NCI-H128 (cell line): ENCODE results near the gene SLC16A2.

Experiments
- DNase-seq: peaks from one replicate; lab custom pipeline; 2025; ENCODE audit not compliant: unreplicated experiment; lab: John Stamatoyannopoulos, UW

The SLC16A2 gene

DNA sequence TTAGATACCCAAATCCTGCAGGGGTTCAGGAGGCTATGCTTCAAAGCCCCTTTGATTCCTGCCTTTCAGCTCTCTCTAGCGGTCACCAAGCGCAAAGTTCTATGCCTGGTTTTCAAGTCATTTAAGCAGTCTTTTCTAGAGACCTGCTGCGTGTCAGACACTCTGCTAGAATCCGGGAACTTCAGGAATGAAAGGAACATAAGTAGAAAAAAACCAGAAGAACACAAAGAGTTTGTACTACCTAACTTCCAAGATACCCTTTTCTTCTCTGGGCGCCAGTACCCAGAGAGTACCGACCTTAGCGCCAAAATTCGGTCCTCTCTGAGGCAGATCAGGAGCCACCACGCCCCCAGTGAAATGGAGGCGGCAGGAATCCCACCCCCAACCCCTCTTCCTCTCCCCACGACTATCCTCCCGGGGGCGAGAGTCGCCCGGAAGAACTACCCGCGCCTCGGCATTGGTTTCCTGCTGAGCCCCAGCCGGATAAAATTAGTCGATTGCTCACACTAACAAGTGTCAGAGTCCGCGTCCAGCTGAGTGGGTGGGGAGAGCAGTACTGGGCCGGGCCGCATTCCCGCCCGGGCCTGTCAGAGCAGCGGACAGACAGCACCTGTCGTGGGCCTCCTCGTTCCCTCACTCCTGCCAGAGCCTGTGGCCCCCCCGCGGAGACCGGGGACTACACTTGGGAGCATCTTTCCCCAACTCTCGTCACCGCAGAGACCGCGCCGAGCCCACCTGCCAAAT, 114.3 kb downstream of the SLC16A2 start:
- DNase-seq, result peak; percentile 6

DNA sequence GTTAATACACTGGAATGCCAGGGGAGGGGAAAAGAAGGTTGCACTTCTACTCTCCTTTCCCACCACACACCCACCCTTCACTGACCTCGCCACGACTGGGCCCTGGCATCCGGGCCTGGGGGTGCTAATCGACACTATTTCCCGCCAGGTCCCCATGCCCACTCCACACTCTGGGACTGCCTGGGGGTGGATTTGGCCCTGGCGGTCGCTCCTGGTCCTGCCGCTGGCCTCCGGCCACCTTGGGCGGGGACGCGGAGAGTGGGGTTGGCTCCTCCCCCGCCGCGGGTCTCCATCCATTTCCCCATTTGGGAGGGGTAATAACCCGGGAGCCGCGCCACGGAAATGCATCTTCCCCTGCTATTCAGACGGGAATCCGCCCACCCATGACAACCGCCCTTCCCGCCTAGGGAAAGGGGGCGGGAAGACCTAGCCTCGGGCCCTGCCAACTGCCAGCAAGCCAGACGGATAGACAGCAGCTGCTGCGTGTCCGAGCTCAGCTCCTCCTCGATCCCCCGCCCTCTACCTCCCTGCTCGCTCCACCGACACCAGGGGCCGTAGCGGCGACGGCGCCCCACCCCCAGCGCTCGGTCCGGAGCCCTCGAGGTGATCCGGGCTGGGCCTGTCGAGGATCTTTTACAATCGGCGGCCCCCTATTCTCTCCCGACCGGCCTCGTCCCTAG, 115.0 kb downstream of the SLC16A2 start:
- DNase-seq, result peak; percentile 75

DNA sequence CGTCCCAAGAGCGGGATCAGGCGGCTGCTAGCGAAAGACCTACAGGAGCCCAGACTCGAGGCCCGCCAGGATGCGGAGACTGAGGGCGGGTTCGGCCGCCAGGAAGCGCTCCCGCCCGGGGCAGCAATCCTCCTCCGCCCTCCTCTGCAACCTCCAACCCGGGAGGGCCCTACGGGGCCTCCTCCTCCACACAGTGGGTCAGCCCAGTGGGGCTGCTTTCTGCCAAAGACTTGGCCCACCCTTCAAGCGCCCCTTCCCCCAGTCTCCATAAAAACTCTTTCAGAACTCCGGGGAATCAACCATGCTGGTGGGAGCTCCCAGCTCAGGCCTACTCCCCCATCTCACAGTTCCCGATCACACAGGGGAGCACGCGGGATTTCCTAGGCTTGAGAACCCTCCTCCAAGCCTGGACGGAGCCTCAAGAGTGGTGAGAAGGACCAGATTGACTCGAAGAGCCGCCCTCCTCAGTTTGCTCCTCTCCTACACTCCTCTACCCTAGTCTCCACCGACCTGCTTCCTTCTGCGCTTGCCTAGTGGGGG, 115.6 kb downstream of the SLC16A2 start:
- DNase-seq, result no peak

- no peak for DNase-seq
Observed at GRCh38 chrX:74540635-74541249, 119.4 kb downstream of the SLC16A2 start.

DNA sequence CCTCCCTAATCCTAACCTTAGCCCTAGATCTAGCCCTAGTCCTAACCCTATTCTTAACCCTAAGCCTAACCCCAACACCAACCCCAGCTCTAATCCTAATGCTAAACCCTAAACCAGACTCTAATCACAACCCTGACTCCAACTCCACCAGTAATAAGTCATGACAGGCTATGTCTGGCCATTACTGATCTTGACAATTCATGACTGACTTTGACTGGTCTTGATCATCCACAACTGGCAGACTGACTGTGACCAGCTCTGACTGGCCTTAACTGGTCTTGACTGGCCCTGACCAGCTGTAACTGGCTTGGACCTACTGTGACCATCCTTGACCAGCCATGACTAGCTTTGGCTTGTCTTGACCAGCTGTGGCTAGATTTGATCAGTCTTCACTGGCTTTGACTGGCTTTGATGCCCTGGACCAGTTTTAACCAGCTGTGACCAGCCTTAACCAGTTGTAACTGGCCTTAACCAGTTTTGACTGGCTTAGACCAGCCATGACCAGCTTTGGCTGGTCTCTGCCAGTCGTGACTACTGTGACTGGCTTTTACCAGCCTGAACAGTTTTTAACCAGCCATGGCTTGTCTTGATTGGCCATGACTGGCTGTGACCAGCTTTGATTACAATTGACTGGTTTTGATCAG, 124.7 kb downstream of the SLC16A2 start:
- DNase-seq, result no peak

DNA sequence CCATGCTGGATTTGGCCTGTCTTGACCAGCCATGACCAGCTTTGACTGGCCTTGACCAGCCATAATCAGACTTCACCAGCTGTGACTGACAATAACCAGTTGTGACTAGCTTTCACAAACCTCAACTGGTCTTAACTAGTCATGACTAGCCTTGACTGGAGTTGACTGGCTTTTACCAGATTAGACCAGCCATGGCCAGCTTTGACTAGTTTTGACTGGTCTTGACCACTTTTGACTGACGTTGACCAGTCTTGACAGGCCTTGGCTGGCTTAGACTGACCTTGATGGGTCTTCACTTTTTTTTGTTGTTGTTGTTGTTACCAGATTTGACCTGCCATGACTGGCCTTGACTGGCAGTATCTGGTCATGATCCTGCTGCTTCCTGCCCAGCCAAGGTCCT, 125.7 kb downstream of the SLC16A2 start:
- no peak for DNase-seq

DNA sequence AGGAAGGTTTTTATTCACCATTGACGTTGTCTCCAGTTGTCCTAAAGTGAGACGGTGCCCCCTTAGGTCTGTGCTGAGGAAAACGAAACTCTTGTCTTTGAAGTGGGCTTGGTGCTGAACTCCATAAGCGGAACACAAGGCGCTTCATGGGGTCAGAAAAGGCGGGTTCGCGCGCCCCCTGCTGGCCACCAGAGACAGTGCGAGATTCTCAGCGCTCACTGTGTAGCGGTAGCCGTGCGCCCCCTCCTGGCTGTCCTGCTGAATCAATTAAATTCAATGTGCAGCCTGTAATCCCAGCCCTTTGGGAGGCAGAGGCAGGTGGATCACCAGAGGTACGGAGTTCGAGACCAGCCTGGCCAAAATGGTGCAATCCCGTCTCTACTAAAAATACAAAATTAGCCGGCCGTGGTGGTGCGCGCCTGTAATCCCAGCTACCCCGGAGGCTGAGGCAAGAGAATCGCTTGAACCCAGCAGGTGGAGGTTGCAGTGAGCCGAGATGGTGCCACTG, 129.1 kb downstream of the SLC16A2 start:
- DNase-seq, result peak; percentile 36

DNA sequence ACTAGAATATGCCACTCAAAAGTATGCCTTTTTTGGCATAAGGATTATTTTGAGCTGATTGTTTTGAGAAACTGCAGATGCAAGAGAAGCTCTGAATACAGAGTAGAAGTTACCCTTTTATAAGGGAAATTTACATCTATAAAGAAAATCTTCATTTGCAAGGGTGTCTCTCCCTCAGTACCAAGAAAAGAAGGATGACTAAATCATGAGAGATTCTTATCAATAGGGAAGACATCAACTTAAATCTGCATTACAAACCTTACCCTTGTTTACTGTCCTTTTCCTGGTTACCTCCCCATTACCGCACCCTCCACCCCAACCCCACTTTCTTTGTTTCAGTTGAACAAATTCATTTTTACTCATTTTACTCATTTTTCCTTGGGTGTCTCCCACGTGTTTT, 130.6 kb downstream of the SLC16A2 start:
- DNase-seq, result no peak

GRCh38 chrX:74557378-74557777, 136.1 kb downstream of the SLC16A2 start:
- no peak for DNase-seq

- DNase-seq, result no peak
Observed at GRCh38 chrX:74578137-74578536, 156.8 kb downstream of the SLC16A2 start.

GRCh38 chrX:74579597-74580198, 158.4 kb downstream of the SLC16A2 start:
- DNase-seq, result no peak
